ENCODE results near the gene PAPSS2. TPM values are rescaled to one million over a fixed set of nuclear protein-coding genes. Genes with fewer than 3 reads are reported as not detected.
"Not testable (repeated sequence)": the region's sequence is repeated elsewhere in the genome, so short reads cannot be mapped to it uniquely, and the experiment has no call there.

Gene PAPSS2
- polyA plus RNA-seq, 1 experiment, result 133 TPM

- ChIA-PET POLR2A (no interaction called here), CTCF (interaction anchor here (1.0 to 2.0 kb wide), 2 partner anchors 8 to 85 kb away, joined by 3 to 5 read pairs; no protein-coding TSS in a partner anchor)
- H3K27me3 ChIP-seq (ENCODE audit: control insufficient read depth, insufficient read depth, low read length), result peaks cover 4% of the 10 kb centered on the region; the same call in 1 of the 2 replicates
- no peaks in the 10 kb centered on the region for H3K36me3 ChIP-seq (ENCODE audit: control insufficient read depth, insufficient read depth, low read length)
- TF ChIP-seq CTCF (IDR thresholded peaks at IDR 0.05; ENCODE audit: insufficient read depth, low read depth, low read length), result no peak
- DNase-seq (ENCODE audit: low read depth), result no peak
- H3K4me3 ChIP-seq (ENCODE audit: low read depth, low read length), result no peak overlapping the region
These were observed 42.2 kb upstream of the PAPSS2 start for GRCh38 chr10:87617503-87617902.

- CTCF ChIA-PET, result no interaction called here
- no peak for DNase-seq (ENCODE audit: low read depth)
These were observed 40.9 kb upstream of the PAPSS2 start for GRCh38 chr10:87618566-87619423.

GRCh38 chr10:87619705-87620104 lies 40.0 kb upstream of the PAPSS2 start:
- peaks cover 3% of the 10 kb centered on the region; the same call in 1 of the 2 replicates for H3K27me3 ChIP-seq (ENCODE audit: control insufficient read depth, insufficient read depth, low read length)
- DNase-seq (ENCODE audit: low read depth), result no peak
- POLR2A ChIA-PET, result interaction anchor here (0.5 kb wide), 1 partner anchor 705 kb away, joined by 7 read pairs; no protein-coding TSS in a partner anchor
- no peak overlapping the region for H3K4me3 ChIP-seq (ENCODE audit: low read depth, low read length)
- CTCF ChIA-PET, result no interaction called here
- no peak for TF ChIP-seq CTCF (IDR thresholded peaks at IDR 0.05; ENCODE audit: insufficient read depth, low read depth, low read length)
- no peaks in the 10 kb centered on the region for H3K36me3 ChIP-seq (ENCODE audit: control insufficient read depth, insufficient read depth, low read length)

More at GRCh38 chr10:87618566-87619423, 40.9 kb upstream of the PAPSS2 start:
- TF ChIP-seq CTCF (IDR thresholded peaks at IDR 0.05; ENCODE audit: insufficient read depth, low read depth, low read length), result no peak
- Histone ChIP-seq H3K4me3 (ENCODE audit: low read depth, low read length) (no peak overlapping the region), H3K27me3 (ENCODE audit: control insufficient read depth, insufficient read depth, low read length) (peaks cover 4% of the 10 kb centered on the region; the same call in 1 of the 2 replicates), H3K36me3 (ENCODE audit: control insufficient read depth, insufficient read depth, low read length) (no peaks in the 10 kb centered on the region)
- POLR2A ChIA-PET, result interaction anchor here (0.5 kb wide), 1 partner anchor 706 kb away, joined by 7 read pairs; no protein-coding TSS in a partner anchor

GRCh38 chr10:87621440-87621839 lies 38.2 kb upstream of the PAPSS2 start:
- DNase-seq (ENCODE audit: low read depth); H3K36me3 ChIP-seq (ENCODE audit: control insufficient read depth, insufficient read depth, low read length); POLR2A ChIA-PET; H3K4me3 ChIP-seq (ENCODE audit: low read depth, low read length); H3K27me3 ChIP-seq (ENCODE audit: control insufficient read depth, insufficient read depth, low read length); CTCF ChIA-PET: not testable (repeated sequence)

GRCh38 chr10:87622314-87623004 lies 37.2 kb upstream of the PAPSS2 start:
- POLR2A ChIA-PET, result no interaction called here
- Histone ChIP-seq H3K27me3 (ENCODE audit: control insufficient read depth, insufficient read depth, low read length) (no peaks in the 10 kb centered on the region), H3K4me3 (ENCODE audit: low read depth, low read length) (no peak overlapping the region), H3K36me3 (ENCODE audit: control insufficient read depth, insufficient read depth, low read length) (no peaks in the 10 kb centered on the region)
- TF ChIP-seq CTCF (IDR thresholded peaks at IDR 0.05; ENCODE audit: insufficient read depth, low read depth, low read length), result no peak
- DNase-seq (ENCODE audit: low read depth), result no peak
- CTCF ChIA-PET, result no interaction called here

All from BJ (cell line).